IPS-18a (cell line): ENCODE results near the gene MRPL47.

Experiments used
- H3K27ac ChIP-seq: one replicate; pipeline ENCODE4 v1.5.1; 2013; ENCODE audit warnings: low read length
- H3K27me3 ChIP-seq: one replicate; pipeline ENCODE4 v1.6.1; 2013; ENCODE audit warnings: mild to moderate bottlenecking, low read length; ENCODE audit not compliant: control insufficient read depth, insufficient read depth
- H3K36me3 ChIP-seq: one replicate; pipeline ENCODE4 v1.6.1; 2013; ENCODE audit warnings: low read depth, low read length; ENCODE audit not compliant: control insufficient read depth
- H3K4me1 ChIP-seq: one replicate; pipeline ENCODE4 v1.6.1; 2013; ENCODE audit warnings: low read depth, low read length; ENCODE audit not compliant: control insufficient read depth
- H3K4me3 ChIP-seq: one replicate; pipeline ENCODE4 v1.5.1; 2013; ENCODE audit warnings: low read length
- H3K9ac ChIP-seq: one replicate; pipeline ENCODE4 v1.6.1; 2013; ENCODE audit warnings: mild to moderate bottlenecking, low read length, moderate library complexity
- H3K9me3 ChIP-seq: one replicate; pipeline ENCODE4 v1.6.1; 2013; ENCODE audit warnings: low read depth, low read length; ENCODE audit not compliant: control insufficient read depth

The MRPL47 gene

GRCh38 chr3:179541596-179541995, 62.8 kb downstream of the MRPL47 start:
- Histone ChIP-seq H3K4me1 (no peaks in the 10 kb centered on the region), H3K27ac (no peak overlapping the region), H3K4me3 (no peak overlapping the region), H3K27me3 (no peaks in the 10 kb centered on the region), H3K36me3 (no peaks in the 10 kb centered on the region), H3K9me3 (no peaks in the 10 kb centered on the region), H3K9ac (no peak overlapping the region)

- Histone ChIP-seq H3K27ac (no peak overlapping the region), H3K4me1 (no peaks in the 10 kb centered on the region), H3K9me3 (no peaks in the 10 kb centered on the region), H3K4me3 (no peak overlapping the region), H3K9ac (no peak overlapping the region), H3K27me3 (no peaks in the 10 kb centered on the region), H3K36me3 (no peaks in the 10 kb centered on the region)
These were observed 63.3 kb downstream of the MRPL47 start for GRCh38 chr3:179541094-179541493.
